ENCODE results near the gene CDKN2C.
"Not testable (repeated sequence)": the region's sequence is repeated elsewhere in the genome, so short reads cannot be mapped to it uniquely, and the experiment has no call there.

CDKN2C gene

GRCh38 chr1:50979937-50980336, 9.9 kb downstream of the CDKN2C start:
- DNase-seq (ENCODE audit: low read depth): no peak

GRCh38 chr1:50980505-50980904, 10.5 kb downstream of the CDKN2C start:
- no peak for DNase-seq (ENCODE audit: low read depth)

- no peak for DNase-seq (ENCODE audit: low read depth)
Observed at GRCh38 chr1:50981741-50982140, 11.7 kb downstream of the CDKN2C start.

GRCh38 chr1:50982611-50983010, 12.6 kb downstream of the CDKN2C start:
- no peak for DNase-seq (ENCODE audit: low read depth)

- no peak for DNase-seq (ENCODE audit: low read depth)
Observed at GRCh38 chr1:50983219-50983802, 13.3 kb downstream of the CDKN2C start.

- no peak for DNase-seq (ENCODE audit: low read depth)
Observed at GRCh38 chr1:50985094-50985493, 15.0 kb downstream of the CDKN2C start.

- DNase-seq (ENCODE audit: low read depth): no peak
Observed at GRCh38 chr1:50986653-50987052, 16.6 kb downstream of the CDKN2C start.

- DNase-seq (ENCODE audit: low read depth): peak; percentile 68
Observed at GRCh38 chr1:50989694-50990093, 19.6 kb downstream of the CDKN2C start.

- no peak for DNase-seq (ENCODE audit: low read depth)
Observed at GRCh38 chr1:50992532-50993318, 22.7 kb downstream of the CDKN2C start.

- DNase-seq (ENCODE audit: low read depth): no peak
Observed at GRCh38 chr1:50993645-50994044, 23.6 kb downstream of the CDKN2C start.

GRCh38 chr1:50994997-50995396, 25.0 kb downstream of the CDKN2C start:
- no peak for DNase-seq (ENCODE audit: low read depth)

- no peak for DNase-seq (ENCODE audit: low read depth)
Observed at GRCh38 chr1:50995651-50996050, 25.6 kb downstream of the CDKN2C start.

- DNase-seq (ENCODE audit: low read depth): no peak
Observed at GRCh38 chr1:50996083-50996482, 26.0 kb downstream of the CDKN2C start.

- DNase-seq (ENCODE audit: low read depth): not testable (repeated sequence)
Observed at GRCh38 chr1:50999375-50999774, 29.3 kb downstream of the CDKN2C start.

GRCh38 chr1:51000160-51000559, 30.1 kb downstream of the CDKN2C start:
- no peak for DNase-seq (ENCODE audit: low read depth)

GRCh38 chr1:51000651-51001050, 30.6 kb downstream of the CDKN2C start:
- no peak for DNase-seq (ENCODE audit: low read depth)

- DNase-seq (ENCODE audit: low read depth): no peak
Observed at GRCh38 chr1:51002516-51002915, 32.5 kb downstream of the CDKN2C start.

GRCh38 chr1:51005549-51005948, 35.5 kb downstream of the CDKN2C start:
- DNase-seq (ENCODE audit: low read depth): not testable (repeated sequence)

GRCh38 chr1:51009381-51009780, 39.3 kb downstream of the CDKN2C start:
- DNase-seq (ENCODE audit: low read depth): no peak

- DNase-seq (ENCODE audit: low read depth): no peak
Observed at GRCh38 chr1:51014878-51015277, 44.8 kb downstream of the CDKN2C start.

- DNase-seq (ENCODE audit: low read depth): no peak
Observed at GRCh38 chr1:51019811-51020210, 49.8 kb downstream of the CDKN2C start.

Measured in HS-5 (cell line).